ENCODE measurements around the gene F9. TPM values are rescaled to one million over a fixed set of nuclear protein-coding genes. Genes with fewer than 3 reads are reported as not detected.
"Not testable (repeated sequence)": the region's sequence is repeated elsewhere in the genome, so short reads cannot be mapped to it uniquely, and the experiment has no call there.

Gene F9
- total RNA-seq, 2 donors from 2014 or later = not detected

- WGBS = 76% methylated on average over 8 of the region's 8 CpGs
- intact Hi-C loops (cut with DNase I) = no loop called here
- Histone ChIP-seq H3K36me3 (no peaks in the 10 kb centered on the region), H3K9me3 (no peaks in the 10 kb centered on the region), H3K27me3 (replicated peaks; ENCODE audit: insufficient read depth) (no peaks in the 10 kb centered on the region), H3K4me1 (replicated peaks) (no peaks in the 10 kb centered on the region), H3K4me3 (no peak overlapping the region), H3K27ac (no peak overlapping the region)
- no peak for DNase-seq (ENCODE audit: low spot score)
- TF ChIP-seq CTCF (IDR thresholded peaks at IDR 0.05) (no peak), POLR2AphosphoS5 (IDR thresholded peaks at IDR 0.05) (no peak), POLR2A (IDR thresholded peaks at IDR 0.05) (no peak)
These were observed 22.4 kb upstream of the F9 start for GRCh38 chrX:139508099-139508498.

- H3K36me3 ChIP-seq = no peaks in the 10 kb centered on the region
- H3K27ac ChIP-seq = no peak overlapping the region
- H3K9me3 ChIP-seq = no peaks in the 10 kb centered on the region
- no peak overlapping the region for H3K4me3 ChIP-seq
- H3K27me3 ChIP-seq (replicated peaks; ENCODE audit: insufficient read depth) = no peaks in the 10 kb centered on the region
- 93% methylated on average over 2 of the region's 2 CpGs for WGBS
- TF ChIP-seq POLR2AphosphoS5 (IDR thresholded peaks at IDR 0.05) = no peak
- no peak for TF ChIP-seq POLR2A (IDR thresholded peaks at IDR 0.05)
- no peak for TF ChIP-seq CTCF (IDR thresholded peaks at IDR 0.05)
- H3K4me1 ChIP-seq (replicated peaks) = no peaks in the 10 kb centered on the region
- intact Hi-C loops (cut with DNase I) = no loop called here
- DNase-seq (ENCODE audit: low spot score) = no peak
These were observed 12.1 kb upstream of the F9 start for GRCh38 chrX:139518475-139518874.

GRCh38 chrX:139528829-139529228 is 1.7 kb upstream of the F9 start:
- DNase-seq (ENCODE audit: low spot score); H3K9me3 ChIP-seq; H3K27ac ChIP-seq; H3K4me1 ChIP-seq (replicated peaks); H3K4me3 ChIP-seq; intact Hi-C loops (cut with DNase I); H3K27me3 ChIP-seq (replicated peaks; ENCODE audit: insufficient read depth); H3K36me3 ChIP-seq: not testable (repeated sequence)
- WGBS = 76% methylated on average over 3 of the region's 3 CpGs

- H3K27ac ChIP-seq = no peak overlapping the region
- H3K4me1 ChIP-seq (replicated peaks) = no peaks in the 10 kb centered on the region
- H3K4me3 ChIP-seq = no peak overlapping the region
- no peak for DNase-seq (ENCODE audit: low spot score)
- no peaks in the 10 kb centered on the region for H3K9me3 ChIP-seq
- no peaks in the 10 kb centered on the region for H3K27me3 ChIP-seq (replicated peaks; ENCODE audit: insufficient read depth)
- intact Hi-C loops (cut with DNase I) = no loop called here
- WGBS = 82% methylated on average over 4 of the region's 4 CpGs
- H3K36me3 ChIP-seq = no peaks in the 10 kb centered on the region
- TF ChIP-seq POLR2A (IDR thresholded peaks at IDR 0.05) (no peak), CTCF (IDR thresholded peaks at IDR 0.05) (no peak), POLR2AphosphoS5 (IDR thresholded peaks at IDR 0.05) (no peak)
These were observed 2.3 kb downstream of the F9 start for GRCh38 chrX:139532834-139533233.

GRCh38 chrX:139533444-139533843 is 2.9 kb downstream of the F9 start:
- WGBS = 80% methylated on average over 4 of the region's 4 CpGs
- TF ChIP-seq POLR2AphosphoS5 (IDR thresholded peaks at IDR 0.05) (no peak), CTCF (IDR thresholded peaks at IDR 0.05) (no peak), POLR2A (IDR thresholded peaks at IDR 0.05) (no peak)
- H3K9me3 ChIP-seq = no peaks in the 10 kb centered on the region
- DNase-seq (ENCODE audit: low spot score) = no peak
- H3K4me3 ChIP-seq = no peak overlapping the region
- no peaks in the 10 kb centered on the region for H3K36me3 ChIP-seq
- no peaks in the 10 kb centered on the region for H3K4me1 ChIP-seq (replicated peaks)
- intact Hi-C loops (cut with DNase I) = no loop called here
- H3K27ac ChIP-seq = no peak overlapping the region
- no peaks in the 10 kb centered on the region for H3K27me3 ChIP-seq (replicated peaks; ENCODE audit: insufficient read depth)
